ENCODE measurements around the gene PAK4.

The PAK4 gene

GRCh38 chr19:39103151-39103550 is 22.4 kb upstream of the PAK4 start:
- TF ChIP-seq FOXP2 (optimal IDR thresholded peaks at IDR 0.05; ENCODE audit: borderline replicate concordance, extremely low read depth, extremely low read length, insufficient read depth) (no peak), SIN3A (IDR thresholded peaks at IDR 0.05; ENCODE audit: borderline replicate concordance, insufficient read depth, low read length) (no peak), TAF1 (IDR thresholded peaks at IDR 0.05; ENCODE audit: borderline replicate concordance, insufficient read depth, low read length) (no peak), POLR2AphosphoS5 (IDR thresholded peaks at IDR 0.05; ENCODE audit: low read depth, low read length) (no peak)
- TF ChIP-seq, protein P1, sequence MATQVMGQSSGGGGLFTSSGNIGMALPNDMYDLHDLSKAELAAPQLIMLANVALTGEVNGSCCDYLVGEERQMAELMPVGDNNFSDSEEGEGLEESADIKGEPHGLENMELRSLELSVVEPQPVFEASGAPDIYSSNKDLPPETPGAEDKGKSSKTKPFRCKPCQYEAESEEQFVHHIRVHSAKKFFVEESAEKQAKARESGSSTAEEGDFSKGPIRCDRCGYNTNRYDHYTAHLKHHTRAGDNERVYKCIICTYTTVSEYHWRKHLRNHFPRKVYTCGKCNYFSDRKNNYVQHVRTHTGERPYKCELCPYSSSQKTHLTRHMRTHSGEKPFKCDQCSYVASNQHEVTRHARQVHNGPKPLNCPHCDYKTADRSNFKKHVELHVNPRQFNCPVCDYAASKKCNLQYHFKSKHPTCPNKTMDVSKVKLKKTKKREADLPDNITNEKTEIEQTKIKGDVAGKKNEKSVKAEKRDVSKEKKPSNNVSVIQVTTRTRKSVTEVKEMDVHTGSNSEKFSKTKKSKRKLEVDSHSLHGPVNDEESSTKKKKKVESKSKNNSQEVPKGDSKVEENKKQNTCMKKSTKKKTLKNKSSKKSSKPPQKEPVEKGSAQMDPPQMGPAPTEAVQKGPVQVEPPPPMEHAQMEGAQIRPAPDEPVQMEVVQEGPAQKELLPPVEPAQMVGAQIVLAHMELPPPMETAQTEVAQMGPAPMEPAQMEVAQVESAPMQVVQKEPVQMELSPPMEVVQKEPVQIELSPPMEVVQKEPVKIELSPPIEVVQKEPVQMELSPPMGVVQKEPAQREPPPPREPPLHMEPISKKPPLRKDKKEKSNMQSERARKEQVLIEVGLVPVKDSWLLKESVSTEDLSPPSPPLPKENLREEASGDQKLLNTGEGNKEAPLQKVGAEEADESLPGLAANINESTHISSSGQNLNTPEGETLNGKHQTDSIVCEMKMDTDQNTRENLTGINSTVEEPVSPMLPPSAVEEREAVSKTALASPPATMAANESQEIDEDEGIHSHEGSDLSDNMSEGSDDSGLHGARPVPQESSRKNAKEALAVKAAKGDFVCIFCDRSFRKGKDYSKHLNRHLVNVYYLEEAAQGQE (IDR thresholded peaks at IDR 0.05; ENCODE audit: insufficient read depth in 1 of 2, low read depth in 2 of 2, low read length in 2 of 2): no peak

GRCh38 chr19:39104186-39104596 is 21.4 kb upstream of the PAK4 start:
- TF ChIP-seq, protein P1 (IDR thresholded peaks at IDR 0.05; ENCODE audit: insufficient read depth in 1 of 2, low read depth in 2 of 2, low read length in 2 of 2): no peak

- TF ChIP-seq, protein P1 (IDR thresholded peaks at IDR 0.05; ENCODE audit: insufficient read depth in 1 of 2, low read depth in 2 of 2, low read length in 2 of 2): no peak
- TF ChIP-seq SIN3A (IDR thresholded peaks at IDR 0.05; ENCODE audit: borderline replicate concordance, insufficient read depth, low read length): no peak
- no peak for TF ChIP-seq POLR2AphosphoS5 (IDR thresholded peaks at IDR 0.05; ENCODE audit: low read depth, low read length)
- no peak for TF ChIP-seq TAF1 (IDR thresholded peaks at IDR 0.05; ENCODE audit: borderline replicate concordance, insufficient read depth, low read length)
- no peak for TF ChIP-seq FOXP2 (optimal IDR thresholded peaks at IDR 0.05; ENCODE audit: borderline replicate concordance, extremely low read depth, extremely low read length, insufficient read depth)
Observed at GRCh38 chr19:39106194-39106593, 19.4 kb upstream of the PAK4 start.

GRCh38 chr19:39109641-39110040 is 15.9 kb upstream of the PAK4 start:
- TF ChIP-seq POLR2AphosphoS5 (IDR thresholded peaks at IDR 0.05; ENCODE audit: low read depth, low read length): no peak
- TF ChIP-seq SIN3A (IDR thresholded peaks at IDR 0.05; ENCODE audit: borderline replicate concordance, insufficient read depth, low read length): no peak
- TF ChIP-seq, protein P1 (IDR thresholded peaks at IDR 0.05; ENCODE audit: insufficient read depth in 1 of 2, low read depth in 2 of 2, low read length in 2 of 2): no peak
- TF ChIP-seq FOXP2 (optimal IDR thresholded peaks at IDR 0.05; ENCODE audit: borderline replicate concordance, extremely low read depth, extremely low read length, insufficient read depth): no peak
- TF ChIP-seq TAF1 (IDR thresholded peaks at IDR 0.05; ENCODE audit: borderline replicate concordance, insufficient read depth, low read length): no peak

GRCh38 chr19:39110263-39110967 is 15.2 kb upstream of the PAK4 start:
- TF ChIP-seq SIN3A (IDR thresholded peaks at IDR 0.05; ENCODE audit: borderline replicate concordance, insufficient read depth, low read length) (no peak), FOXP2 (optimal IDR thresholded peaks at IDR 0.05; ENCODE audit: borderline replicate concordance, extremely low read depth, extremely low read length, insufficient read depth) (no peak), TAF1 (IDR thresholded peaks at IDR 0.05; ENCODE audit: borderline replicate concordance, insufficient read depth, low read length) (no peak), POLR2AphosphoS5 (IDR thresholded peaks at IDR 0.05; ENCODE audit: low read depth, low read length) (no peak)
- TF ChIP-seq, protein P1 (IDR thresholded peaks at IDR 0.05; ENCODE audit: insufficient read depth in 1 of 2, low read depth in 2 of 2, low read length in 2 of 2): no peak
